HEK293 (cell line): ENCODE results near the gene KCTD15.

ENCODE experiments used
- CTCF ChIP-seq: fragments of 450-650 bp; formaldehyde crosslinking; IDR thresholded peaks from 2 replicates; pipeline ENCODE4 v1.5.1; 2016; ENCODE audit warnings: missing biosample characterization, missing genetic modification characterization
- KLF8 ChIP-seq: fragments of 450-650 bp; formaldehyde crosslinking; IDR thresholded peaks from 2 replicates; pipeline ENCODE4 v1.5.1; 2016; ENCODE audit warnings: missing biosample characterization, missing genetic modification characterization
- ZFP3 ChIP-seq: fragments of 450-650 bp; formaldehyde crosslinking; IDR thresholded peaks from 2 replicates; pipeline ENCODE4 v1.5.1; 2016; ENCODE audit warnings: low read depth, missing biosample characterization, missing genetic modification characterization

GRCh38 chr19:33781996-33782395 is 14.7 kb upstream of the KCTD15 start:
- no peak for TF ChIP-seq CTCF (tag by site-specific recombination)
- no peak for TF ChIP-seq ZFP3 (tag by site-specific recombination)
- no peak for TF ChIP-seq KLF8 (tag by site-specific recombination)
